CD4-positive, alpha-beta T cell treated with Interleukin-12 subunit alpha and Interleukin-12 subunit beta, for 1 hour (primary cell): ENCODE measurements around the gene CDKAL1.
"Not testable (repeated sequence)": the region's sequence is repeated elsewhere in the genome, so short reads cannot be mapped to it uniquely, and the experiment has no call there.

ENCODE experiments used
- DNase-seq: peaks from one replicate; pipeline ENCODE4 v3.0.0-alpha.2; 2020

The CDKAL1 gene

DNA sequence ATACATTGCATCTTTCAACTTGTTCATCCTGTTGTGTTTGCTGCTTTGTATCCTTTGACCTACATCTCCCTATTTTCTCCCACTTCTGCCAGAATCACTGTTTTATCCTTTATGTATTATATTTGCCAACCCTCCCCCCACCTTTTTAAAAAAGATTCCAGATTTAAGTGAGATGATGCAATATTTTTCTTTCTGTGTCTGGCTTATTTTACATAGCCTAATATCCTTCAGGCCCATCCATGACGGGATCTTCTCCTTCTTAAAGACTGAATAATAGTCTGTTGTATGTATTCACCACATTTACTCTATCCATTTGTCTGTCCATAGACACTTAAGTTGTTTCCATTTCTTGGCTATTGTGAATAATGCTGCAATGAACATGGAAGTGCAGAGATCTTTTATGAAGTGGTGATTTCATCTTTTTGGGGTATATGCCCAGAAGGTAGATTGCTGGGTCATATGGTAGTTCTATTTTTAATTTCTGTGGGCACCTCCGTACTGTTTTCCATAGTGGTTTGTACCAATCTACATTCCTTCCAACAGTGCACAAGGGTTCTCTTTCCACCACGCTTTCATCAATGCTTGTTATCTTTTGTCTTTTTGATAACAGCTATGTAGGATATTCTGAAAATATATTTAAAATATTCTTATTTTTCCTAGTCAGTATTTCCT is 181.0 kb downstream of the CDKAL1 start:
- no peak for DNase-seq

DNA sequence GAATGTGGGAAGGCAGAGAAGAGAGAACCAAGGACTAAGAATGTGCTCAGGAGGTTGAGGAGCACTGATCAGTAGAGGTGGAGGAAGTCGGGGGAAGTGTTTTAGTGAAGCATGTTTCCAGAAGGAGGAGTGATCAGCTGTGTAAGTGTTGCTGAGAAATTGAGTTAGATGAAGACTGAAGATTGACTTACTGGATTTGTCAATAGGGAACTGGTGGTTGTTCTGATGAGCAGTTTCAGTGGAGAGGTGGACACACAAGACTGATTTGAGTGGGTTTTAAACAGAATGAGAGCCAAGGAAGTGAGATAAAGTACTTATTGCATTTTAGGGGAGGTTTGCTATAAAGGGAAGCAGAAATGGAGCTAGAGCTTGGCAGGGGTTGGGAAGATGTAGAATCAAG is 182.6 kb downstream of the CDKAL1 start:
- DNase-seq, result no peak

GRCh38 chr6:20717743-20718142 is 183.5 kb downstream of the CDKAL1 start:
- DNase-seq, result no peak

DNA sequence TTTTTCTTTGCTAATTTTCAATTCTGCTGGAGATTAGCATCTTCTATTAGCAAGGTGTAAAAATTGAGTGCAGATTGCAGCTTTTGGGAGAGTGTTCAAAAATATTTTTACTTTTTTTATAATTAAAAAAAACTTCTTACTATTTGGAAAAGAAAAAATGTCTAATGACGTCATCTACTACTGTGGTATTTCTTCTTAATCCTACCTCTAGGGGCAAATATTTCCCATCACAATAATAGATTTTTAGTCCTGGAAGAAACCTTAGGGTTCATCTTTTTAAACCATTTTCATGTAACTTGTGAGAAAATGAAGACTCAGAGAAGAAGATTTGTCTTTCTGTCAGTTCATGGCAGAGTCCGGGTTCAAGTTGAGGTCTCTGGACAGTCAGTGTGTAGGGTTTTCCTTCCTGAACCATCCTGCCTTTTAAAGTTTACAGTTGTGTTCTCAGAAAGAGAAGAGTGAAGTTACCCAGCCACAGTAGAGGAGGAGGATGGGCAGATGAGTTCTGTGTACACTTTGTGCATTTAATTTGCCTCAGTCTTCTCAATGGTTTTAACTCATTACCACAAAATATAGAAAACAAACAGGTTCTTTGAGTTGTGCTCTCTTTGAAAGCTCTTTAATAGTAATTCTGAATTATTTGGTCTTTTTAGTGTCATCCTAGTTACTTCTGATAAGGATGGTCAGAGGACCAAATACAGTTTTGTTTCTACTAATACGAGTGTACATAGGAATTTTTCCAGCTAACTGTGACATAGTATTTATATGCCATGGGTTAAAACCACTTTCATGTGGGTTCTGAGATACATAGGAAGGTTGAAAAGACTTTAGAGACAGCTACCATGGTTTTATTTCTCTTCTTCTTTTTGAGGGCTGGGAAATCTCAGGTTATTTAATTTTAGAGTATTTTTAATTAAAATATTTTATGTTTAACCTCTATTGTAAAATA is 184.7 kb downstream of the CDKAL1 start:
- DNase-seq, result no peak

- DNase-seq, result no peak
Measured at GRCh38 chr6:20719980-20720379, 185.7 kb downstream of the CDKAL1 start.

- DNase-seq, result not testable (repeated sequence)
Measured at GRCh38 chr6:20721121-20721520, 186.9 kb downstream of the CDKAL1 start.

GRCh38 chr6:20722455-20722854 is 188.2 kb downstream of the CDKAL1 start:
- no peak for DNase-seq

DNA sequence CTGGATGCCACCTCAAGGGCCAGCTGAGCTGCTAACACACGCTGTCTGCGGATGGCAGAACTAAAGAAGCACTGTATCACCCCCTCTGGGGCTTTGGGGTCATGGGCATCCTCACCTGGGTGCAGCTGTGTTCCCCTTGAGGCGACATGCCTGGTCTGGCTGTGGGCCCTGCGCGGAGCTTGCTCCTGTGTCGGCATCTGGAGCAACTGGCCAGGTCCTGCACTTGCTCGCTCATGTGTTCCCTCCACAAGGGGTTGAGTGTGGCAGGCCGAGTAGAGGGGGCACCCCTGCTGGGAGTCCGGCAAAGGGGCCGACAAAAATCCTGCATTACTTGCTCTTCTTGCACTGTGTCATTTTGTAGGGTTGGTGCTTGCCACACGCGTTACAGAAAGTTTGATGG is 189.0 kb downstream of the CDKAL1 start:
- no peak for DNase-seq

DNA sequence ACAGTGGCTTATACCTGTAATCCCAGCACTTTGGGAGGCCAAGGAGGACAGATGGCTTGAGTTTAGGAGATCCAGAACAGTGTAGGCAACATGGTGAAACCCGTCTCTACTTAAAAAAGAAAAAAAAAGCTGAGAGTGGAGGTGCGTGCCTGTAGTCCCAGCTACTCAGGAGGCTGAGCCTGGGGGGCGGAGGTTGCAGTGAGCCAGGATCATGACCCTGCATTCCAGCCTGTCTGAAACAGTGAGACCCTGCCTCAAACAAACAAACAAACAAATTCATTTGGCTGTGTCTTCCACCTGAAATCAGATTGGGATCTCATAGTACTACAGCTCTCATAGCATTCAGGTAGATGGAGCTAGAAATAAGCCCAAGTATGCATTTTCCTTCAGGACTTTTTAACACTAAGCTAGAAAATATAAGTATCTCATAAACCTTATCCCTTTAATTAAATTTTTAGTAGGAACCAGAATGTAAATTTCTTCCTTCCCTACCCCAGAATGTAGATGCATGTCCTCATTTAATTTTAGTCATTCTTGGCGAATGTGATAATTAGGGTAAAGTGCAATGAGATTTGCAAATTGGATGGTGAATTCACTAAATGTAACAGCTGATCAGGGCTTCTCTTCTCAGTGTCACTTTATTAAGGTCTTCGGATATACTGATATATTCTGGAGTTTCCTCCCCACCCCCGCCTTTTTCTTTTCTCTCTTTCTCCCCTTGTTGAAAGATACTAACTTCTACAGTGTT is 190.4 kb downstream of the CDKAL1 start:
- DNase-seq, result no peak

DNA sequence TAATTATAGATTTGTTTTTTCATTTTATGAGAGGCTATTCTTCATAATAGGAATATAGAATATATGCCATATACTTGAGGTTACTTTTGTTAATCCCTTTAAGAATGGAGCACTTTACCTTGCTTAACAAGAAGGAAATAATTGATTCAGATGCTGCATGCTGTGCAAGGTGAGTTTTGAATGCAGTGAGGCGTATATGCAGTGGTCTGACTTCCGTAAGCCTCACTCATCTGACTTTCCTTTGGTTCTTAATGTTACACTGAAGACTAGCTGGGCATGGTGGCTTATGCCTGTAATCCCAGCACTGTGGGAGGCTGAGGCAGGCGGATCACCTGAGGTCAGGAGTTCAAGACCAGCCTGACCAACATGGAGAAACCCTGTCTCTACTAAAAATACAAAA is 191.0 kb downstream of the CDKAL1 start:
- DNase-seq, result not testable (repeated sequence)

DNA sequence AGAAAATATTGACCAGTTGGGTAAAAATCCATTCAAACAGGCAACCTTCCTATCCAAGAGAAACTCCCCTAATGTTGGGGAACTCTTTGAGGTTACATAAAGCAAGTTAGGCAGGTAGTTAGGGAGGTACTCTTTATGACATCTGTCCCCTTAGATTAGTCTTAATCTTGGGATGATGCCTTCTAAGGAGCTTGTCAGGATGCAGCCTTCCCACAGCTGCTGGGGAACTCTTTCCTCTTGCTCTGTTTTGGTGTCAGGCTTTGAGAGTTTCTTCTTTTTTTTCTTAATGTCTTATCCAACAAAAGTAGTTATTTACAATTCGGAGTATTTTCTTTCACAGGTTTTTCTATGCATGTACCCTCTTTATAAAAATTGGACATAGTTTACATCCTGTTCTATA is 194.8 kb downstream of the CDKAL1 start:
- DNase-seq, result no peak

DNA sequence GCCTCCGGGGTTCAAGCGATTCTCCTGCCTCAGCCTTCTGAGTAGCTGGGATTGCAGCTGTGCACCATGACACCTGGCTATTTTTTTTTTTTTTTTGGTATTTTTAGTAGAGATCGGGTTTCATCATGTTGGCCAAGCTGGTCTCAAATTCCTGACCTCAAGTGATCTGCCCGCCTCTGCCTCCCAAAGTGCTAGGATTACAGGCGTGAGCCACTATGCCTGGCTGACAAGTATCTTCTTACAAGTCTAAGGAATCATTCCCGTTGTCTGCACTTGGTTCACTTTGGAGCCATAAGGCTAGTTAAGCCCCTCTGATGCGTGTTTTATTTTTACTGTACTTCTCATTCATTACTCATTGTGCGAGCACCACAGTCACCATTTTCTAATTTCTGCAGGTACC is 198.1 kb downstream of the CDKAL1 start:
- DNase-seq, result not testable (repeated sequence)

- DNase-seq, result no peak
Measured at GRCh38 chr6:20732896-20733295, 198.6 kb downstream of the CDKAL1 start.

DNA sequence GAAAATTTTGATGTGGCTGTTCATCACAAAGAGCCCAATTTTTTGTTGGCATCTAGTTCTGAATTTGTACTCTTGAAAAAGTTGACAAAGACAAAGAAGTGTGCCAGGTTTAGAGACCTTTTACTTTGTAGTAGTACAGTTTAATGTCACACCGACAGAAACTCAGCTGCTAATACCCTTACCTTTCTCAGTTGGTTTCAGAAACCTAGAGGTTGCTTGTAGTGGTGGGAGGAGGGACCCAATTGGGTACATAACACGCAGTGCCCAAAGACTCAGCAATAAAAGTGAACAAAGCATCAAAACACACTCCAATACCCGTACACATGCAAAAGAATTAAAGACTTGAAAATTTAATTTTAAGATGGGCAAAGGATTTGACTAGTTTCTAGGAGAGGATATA is 203.7 kb downstream of the CDKAL1 start:
- no peak for DNase-seq

GRCh38 chr6:20740088-20740487 is 205.8 kb downstream of the CDKAL1 start:
- no peak for DNase-seq

DNA sequence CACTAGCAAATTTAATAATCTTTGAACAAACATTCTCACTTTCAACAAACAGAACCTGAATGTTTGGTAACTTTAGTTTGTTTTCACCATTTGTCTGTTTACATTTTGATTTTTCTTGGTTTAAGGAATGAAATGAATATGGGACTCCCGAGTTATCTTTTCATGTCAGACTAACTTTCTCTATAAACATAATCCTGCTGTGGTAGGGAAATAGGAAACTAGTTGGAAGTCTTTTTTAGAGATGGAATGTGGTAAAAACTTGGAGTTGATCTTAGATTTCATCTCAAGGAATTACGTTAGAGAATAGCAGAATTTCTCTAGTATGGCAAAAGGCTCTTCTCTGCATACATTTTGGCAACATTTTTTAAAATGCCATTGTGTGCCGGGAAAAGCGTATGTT is 206.5 kb downstream of the CDKAL1 start:
- DNase-seq, result no peak

GRCh38 chr6:20741490-20741889 is 207.2 kb downstream of the CDKAL1 start:
- DNase-seq, result no peak

DNA sequence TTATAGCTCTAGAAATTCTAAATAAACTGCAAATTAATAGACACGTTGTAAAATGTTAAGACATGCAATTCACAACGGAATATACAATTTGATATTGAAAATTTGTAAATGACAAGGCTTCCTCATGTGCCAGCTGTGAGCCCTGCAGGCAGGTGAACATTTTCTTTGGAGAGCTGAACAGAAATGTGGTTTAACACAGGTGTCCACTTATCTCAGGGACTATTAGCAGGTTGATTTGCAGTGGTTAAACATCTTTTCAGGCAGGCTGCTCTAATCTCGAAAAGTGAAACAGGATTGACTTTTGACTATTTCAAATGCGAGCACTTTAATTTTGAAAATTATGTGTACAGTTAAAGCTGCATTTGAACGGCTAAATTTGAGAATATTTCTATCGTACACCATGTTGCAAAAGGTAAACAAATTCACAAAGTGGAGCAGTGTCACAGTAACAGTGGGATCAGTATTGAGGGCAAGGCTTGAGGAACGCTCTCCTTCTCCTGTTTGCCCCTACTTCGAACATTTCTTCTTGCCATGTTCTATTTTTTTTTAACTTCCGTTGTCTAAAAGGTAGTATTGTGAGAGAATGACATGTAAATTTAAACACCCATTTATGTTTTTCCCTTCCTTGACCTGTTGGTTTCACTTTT is 210.8 kb downstream of the CDKAL1 start:
- no peak for DNase-seq

DNA sequence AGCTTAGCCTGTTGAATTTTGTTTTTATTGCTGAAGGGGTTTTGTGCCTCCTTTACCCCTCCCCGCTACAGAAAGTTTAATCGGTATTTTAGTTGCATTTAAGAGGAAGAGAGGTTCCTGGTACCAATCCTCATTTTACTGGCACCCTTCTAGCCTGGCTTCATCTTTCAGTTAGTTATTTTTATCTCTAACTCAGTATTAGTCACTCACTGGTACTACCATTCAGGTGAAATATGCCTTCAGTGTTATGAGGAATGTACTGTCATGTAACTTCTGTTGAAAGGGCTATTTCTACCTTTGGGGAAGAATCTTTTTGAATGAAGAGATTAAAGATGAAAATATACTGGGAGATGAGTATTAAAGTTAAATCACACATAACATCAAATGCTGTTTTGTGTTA is 211.8 kb downstream of the CDKAL1 start:
- DNase-seq, result no peak

- DNase-seq, result no peak
Measured at GRCh38 chr6:20746805-20747558, 212.7 kb downstream of the CDKAL1 start.

GRCh38 chr6:20747991-20748390 is 213.7 kb downstream of the CDKAL1 start:
- no peak for DNase-seq

- DNase-seq, result no peak
Measured at GRCh38 chr6:20751293-20751935, 217.2 kb downstream of the CDKAL1 start.
